ENCODE measurements around the gene SCFD2.

SCFD2 gene

GRCh38 chr4:52952540-52952939, 413.3 kb downstream of the SCFD2 start:
- no peak for DNase-seq (ENCODE audit: low spot score)

GRCh38 chr4:52951016-52951415, 414.8 kb downstream of the SCFD2 start:
- no peak for DNase-seq (ENCODE audit: low spot score)

DNA sequence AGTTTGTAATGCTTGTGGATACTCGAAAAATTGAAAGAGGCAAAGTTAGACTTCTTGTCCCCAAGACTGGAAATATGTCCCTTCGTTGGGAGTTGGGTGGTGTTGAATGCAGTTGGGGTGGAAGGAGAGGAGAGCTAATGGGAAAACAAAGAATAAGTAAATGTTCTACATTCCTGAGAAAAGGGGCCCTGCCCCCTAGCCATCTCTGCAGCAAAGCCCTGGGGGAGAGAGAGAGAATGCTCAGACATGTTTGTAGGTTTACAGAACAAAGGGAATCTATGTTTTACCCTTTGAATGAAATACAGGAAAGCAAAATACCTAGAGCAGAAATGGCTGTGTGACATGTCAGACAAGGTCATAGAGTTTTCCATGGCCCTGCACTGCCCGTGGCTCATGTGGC, 415.6 kb downstream of the SCFD2 start:
- DNase-seq (ENCODE audit: low spot score): no peak

DNA sequence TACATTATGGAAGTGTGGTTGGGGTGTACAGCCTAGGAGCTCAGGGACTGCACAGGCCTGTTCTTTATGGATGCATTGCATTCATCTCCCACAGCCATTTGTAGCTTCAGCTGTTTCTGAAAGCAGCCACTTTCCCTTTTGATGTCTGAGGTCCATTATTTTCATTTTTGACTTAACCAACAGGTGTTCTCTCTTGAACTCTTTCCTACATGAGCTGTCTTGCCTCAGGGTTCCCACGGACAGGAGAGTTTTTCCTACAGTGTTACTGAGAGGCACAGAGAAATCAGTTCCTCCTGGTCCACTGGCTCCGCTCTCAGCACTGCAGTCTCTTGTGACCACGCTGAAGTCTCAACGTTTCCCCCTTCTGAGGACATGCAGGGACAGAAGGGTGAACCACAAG, 416.5 kb downstream of the SCFD2 start:
- DNase-seq (ENCODE audit: low spot score): no peak

DNA sequence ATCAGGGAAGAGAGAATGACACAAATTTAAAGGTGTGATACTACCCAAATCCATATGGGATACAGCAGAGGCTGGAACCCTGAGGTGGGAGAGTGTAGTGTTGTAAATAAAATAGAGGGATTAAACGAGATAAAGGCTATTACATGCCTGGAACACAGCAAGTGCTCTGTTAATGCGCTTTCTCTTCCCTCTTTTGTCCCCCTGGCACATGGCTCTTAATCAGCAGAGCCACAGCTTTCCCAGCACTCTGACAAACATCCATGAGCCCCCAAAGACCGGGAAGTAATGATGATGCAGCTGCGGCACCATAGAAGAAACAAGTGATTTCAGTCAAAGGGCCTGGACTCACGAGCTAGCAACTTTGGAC, 417.8 kb downstream of the SCFD2 start:
- no peak for DNase-seq (ENCODE audit: low spot score)

DNA sequence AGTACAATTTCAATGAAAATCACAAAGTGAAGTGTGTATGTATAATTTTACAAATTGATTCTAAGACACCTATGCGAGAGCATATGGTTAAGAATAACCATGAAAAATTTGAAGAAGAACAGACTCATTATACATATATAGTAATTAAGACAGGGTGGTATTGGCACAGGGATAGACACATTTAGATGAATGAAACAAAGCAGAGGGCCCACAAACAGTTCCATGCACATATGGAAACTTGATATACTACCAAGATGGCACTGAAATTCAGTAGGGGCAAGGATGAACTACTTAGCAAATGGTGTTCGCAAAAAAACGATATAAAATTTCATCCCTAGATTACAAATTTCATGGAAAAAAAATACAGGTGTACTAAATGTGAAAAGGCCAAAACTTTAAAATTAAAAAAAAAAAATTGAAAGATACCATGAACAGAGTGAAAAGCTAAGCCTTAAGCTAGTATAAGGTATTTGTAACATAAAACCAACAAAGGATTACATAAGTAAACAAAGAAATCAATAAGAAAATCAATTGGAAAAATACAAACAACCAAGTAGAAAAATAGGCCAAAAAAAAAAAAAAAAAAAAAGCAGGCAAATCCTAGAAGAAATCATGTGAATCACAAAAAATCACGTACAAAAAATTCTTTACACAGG, 418.3 kb downstream of the SCFD2 start:
- no peak for DNase-seq (ENCODE audit: low spot score)

GRCh38 chr4:52946855-52947254, 419.0 kb downstream of the SCFD2 start:
- no peak for DNase-seq (ENCODE audit: low spot score)

DNA sequence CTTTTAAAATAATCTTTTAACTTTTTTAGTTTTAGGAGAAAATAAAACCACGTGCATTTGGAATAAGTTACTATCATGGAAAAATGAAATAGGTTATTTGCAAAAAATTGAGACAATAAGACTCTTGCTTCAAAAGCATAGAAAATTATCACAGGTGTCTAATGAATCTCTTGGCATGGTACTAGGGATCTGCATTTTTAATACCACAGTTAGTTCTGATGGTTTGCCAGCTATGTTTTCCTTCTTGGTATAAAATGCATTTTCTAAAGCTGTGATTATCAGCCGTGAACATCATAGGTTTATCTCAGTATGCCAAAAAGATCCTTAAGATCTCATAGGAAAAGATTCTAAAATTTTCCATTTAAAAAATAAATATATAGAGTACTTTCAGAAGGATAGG, 419.9 kb downstream of the SCFD2 start:
- DNase-seq (ENCODE audit: low spot score): no peak

GRCh38 chr4:52945326-52945898, 420.4 kb downstream of the SCFD2 start:
- no peak for DNase-seq (ENCODE audit: low spot score)

DNA sequence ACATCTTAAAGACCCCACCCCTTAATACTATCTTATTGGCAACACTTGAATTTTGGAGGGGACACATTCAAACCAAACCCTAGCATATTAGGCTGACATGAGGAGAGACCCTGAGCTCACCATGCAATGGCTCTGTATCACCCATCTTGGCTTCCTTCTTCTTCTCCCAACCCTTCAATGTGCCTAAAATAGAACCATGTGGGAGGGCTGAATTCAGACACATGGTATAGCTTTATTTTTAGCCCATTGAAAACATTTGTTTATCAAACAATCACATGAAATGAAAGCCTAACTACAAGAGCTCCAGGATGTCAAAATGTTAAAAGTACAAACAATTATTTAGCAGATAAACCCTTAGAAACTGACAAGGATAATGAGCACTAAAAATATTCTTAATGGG, 422.2 kb downstream of the SCFD2 start:
- DNase-seq (ENCODE audit: low spot score): no peak

DNA sequence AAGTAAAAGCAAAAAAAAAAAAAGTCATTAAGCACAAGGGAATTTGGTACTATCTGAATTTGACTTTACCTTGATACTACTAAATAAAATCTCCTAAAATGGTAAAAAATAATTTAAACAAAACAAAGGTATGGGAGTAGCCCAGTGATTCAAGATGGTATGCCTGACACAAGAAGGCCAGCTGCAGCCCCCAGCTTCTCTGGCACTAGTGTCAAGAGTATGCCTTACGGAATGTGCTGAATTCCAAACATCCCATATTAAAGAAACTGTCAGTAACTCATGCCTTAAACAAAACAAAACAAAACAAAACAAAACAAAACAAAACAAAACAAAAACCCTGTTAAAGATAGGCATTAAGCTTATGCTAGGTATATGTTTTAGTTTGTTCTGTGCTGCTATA, 422.9 kb downstream of the SCFD2 start:
- no peak for DNase-seq (ENCODE audit: low spot score)

- no peak for DNase-seq (ENCODE audit: low spot score)
Measured at GRCh38 chr4:52941450-52941849, 424.4 kb downstream of the SCFD2 start.

GRCh38 chr4:52939739-52940138, 426.1 kb downstream of the SCFD2 start:
- no peak for DNase-seq (ENCODE audit: low spot score)

DNA sequence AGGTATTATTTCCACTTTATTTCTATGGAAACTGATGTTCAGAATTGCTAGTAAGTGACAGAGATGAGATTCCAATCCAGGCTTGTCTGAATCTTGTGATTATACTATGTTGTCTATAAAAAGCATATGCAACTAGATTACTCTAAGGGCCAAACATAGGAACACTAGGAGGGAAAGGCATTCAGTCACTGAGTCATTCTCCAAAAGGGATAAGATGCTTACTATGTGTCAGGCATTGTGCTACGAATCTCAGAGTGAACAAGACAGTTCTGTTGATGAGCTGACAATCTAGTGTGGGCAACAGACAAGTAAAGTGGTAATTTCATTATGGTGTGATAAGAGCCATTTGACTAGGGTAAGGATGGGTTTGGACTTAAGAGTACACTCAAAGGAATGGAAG, 426.5 kb downstream of the SCFD2 start:
- DNase-seq (ENCODE audit: low spot score): no peak

DNA sequence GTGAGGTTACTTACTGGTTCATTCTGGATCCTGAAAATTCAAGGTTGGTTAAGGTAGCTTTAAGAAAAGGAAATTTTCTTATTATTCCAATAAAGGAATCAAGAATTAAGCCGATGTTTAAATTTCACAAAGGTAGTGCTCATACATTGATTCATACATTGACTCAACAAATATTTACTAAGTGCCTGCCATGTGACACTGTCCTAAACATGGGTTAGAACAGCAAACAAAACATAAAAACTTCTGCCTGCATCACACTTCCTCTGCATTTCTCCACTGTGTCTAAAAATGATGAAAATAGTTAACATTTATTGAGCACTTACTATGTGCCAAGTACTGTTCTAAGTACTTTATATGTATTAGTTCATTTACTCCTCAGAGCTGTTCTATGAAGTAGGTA, 428.0 kb downstream of the SCFD2 start:
- DNase-seq (ENCODE audit: low spot score): no peak

- no peak for DNase-seq (ENCODE audit: low spot score)
Measured at GRCh38 chr4:52936729-52937128, 429.1 kb downstream of the SCFD2 start.

DNA sequence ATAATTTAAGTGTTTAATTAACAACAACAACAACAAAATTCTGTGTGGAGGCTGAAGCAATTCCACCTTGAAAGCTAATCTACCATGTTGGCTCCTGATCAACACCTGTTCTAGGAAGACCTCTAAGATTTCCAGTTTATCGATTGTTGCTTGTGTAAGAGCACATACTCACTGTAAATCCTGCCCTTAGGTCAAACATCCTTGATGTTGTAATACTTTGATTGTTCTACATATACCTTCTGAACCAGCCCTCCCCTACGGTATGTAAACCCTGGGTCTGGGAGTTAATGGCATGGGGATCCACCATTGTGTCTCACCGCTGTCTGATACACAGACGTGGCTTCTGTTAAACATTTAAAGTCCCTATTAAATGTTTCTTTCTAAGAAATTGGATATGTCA, 430.5 kb downstream of the SCFD2 start:
- no peak for DNase-seq (ENCODE audit: low spot score)

GRCh38 chr4:52933738-52934137, 432.1 kb downstream of the SCFD2 start:
- DNase-seq (ENCODE audit: low spot score): no peak

DNA sequence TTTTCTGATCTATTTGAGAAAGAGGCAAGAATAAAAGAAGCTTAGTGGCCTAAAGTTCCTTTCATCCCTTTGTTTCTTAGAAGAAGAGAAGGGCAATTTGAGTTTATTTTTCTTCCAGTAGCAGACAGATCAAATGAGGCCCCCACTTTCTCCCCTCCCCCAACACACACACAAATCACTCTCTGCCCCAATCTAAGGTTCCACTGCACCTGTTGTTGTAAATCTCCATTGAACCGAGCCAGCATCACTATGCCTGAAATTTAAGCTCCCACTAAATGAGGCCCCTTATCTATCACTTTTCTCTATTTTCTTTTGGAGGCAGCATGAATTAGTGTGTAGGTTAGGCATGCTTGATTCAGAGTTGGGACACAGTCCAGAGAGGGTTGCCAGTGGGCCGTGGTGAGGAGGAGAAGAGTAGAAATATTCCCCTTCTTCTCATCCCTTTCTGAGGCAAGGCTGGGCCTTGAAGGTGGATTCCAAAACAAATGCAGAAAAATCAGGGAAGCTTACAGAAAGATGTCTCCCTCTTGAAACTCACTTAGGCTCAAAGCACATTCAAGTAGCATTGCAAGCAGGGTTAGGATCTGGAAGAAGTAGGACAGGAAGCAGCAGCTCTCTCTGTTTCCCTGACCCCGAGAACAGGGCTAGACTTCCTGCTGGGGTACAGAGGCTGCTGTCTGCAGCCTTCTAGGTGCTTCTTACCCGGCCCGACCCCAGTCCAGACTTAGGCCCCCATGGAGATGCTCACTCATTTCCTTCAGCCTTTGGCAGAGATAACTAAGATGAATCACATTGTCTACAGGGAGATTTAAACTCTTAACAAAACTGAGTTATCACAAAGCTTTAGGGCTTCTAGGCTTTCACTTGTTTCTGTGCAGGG, 433.0 kb downstream of the SCFD2 start:
- DNase-seq (ENCODE audit: low spot score): no peak

GRCh38 chr4:52931243-52931642, 434.6 kb downstream of the SCFD2 start:
- no peak for DNase-seq (ENCODE audit: low spot score)

DNA sequence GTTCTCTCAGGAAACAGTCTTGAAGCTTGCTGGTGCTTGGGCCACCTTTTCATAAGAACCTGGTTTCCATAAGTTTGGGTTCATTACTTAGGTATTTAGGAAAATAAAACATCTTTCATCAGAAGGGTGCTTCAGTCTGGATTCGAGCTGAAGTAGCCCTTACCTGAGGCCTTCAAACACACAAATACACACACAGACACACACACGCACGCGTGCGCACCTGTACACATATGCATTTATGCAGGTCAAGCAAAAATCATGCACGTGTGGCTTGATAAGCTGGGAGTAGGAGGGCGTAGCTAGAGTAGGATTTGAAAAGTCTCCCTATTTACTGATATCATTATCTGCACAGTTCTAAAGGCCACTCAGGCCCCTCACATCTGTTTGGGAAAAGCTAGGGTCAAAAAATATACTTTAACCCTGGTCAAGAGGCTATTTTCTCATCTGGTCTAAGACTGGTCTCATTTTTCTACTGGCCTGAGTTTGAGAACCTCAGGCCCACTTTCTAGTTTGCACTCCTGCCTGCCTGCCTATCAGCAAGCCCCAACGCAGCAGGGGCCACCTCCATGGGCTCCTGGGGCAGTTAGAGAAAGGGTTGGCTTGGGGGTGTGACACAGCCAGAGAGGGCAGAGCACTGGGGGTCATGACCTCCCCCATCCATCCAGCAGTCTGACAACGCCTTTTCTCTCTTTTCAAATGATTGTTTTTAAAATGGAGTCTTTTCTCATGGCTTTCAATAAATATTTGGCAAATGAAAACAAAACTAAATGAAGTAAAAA, 439.5 kb downstream of the SCFD2 start:
- DNase-seq (ENCODE audit: low spot score): no peak

- DNase-seq (ENCODE audit: low spot score): no peak
Measured at GRCh38 chr4:52925531-52925968, 440.3 kb downstream of the SCFD2 start.

DNA sequence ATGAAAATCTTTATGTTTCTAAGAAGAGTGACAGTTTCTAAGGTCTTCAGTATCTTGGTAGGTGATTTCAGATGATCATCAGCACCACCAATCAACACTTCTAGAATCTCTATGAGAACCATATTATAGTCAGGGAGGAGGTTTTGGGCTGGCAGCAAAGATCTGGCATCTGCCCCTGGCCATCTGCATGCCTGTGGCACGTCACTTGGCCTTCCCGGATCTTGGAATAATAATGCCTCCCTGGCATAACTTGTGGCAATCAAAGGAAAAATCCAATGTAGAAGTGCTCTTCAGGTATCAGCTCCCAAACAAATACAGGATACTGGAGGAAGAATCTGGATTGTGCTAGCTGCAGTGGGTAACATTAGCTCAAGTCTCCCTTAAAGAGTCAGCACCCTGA, 446.4 kb downstream of the SCFD2 start:
- no peak for DNase-seq (ENCODE audit: low spot score)

Data from putamen (tissue), 1 donor.